Osteocyte (in vitro differentiated cells): ENCODE results near the gene SLBP. TPM values are rescaled to one million over a fixed set of nuclear protein-coding genes. Genes with fewer than 3 reads are reported as not detected.

Experiments
- DNase-seq: peaks from one replicate; pipeline ENCODE4 v3.0.0; 2021; ENCODE audit warnings: mixed read lengths; ENCODE audit not compliant: unreplicated experiment; ENCODE audit errors: extremely low spot score
- H3K27ac Mint-ChIP-seq: one replicate; pipeline ENCODE4 v1.8.0; 2021; ENCODE audit warnings: mild to moderate bottlenecking, mixed read lengths; ENCODE audit not compliant: unreplicated experiment
- H3K27me3 Mint-ChIP-seq: one replicate; pipeline ENCODE4 v1.8.0; 2021; ENCODE audit warnings: mixed read lengths; ENCODE audit not compliant: unreplicated experiment
- H3K36me3 Mint-ChIP-seq: one replicate; pipeline ENCODE4 v1.8.0; 2021; ENCODE audit warnings: mixed read lengths; ENCODE audit not compliant: unreplicated experiment
- H3K4me1 Mint-ChIP-seq: one replicate; pipeline ENCODE4 v1.8.0; 2021; ENCODE audit warnings: mixed read lengths; ENCODE audit not compliant: unreplicated experiment
- H3K4me3 Mint-ChIP-seq: one replicate; pipeline ENCODE4 v1.8.0; 2021; ENCODE audit warnings: mild to moderate bottlenecking, moderate library complexity, mixed read lengths; ENCODE audit not compliant: unreplicated experiment
- H3K9me3 Mint-ChIP-seq: one replicate; pipeline ENCODE4 v1.8.0; 2021; ENCODE audit warnings: mixed read lengths; ENCODE audit not compliant: unreplicated experiment
- CTCF ChIP-seq: fragments of 200-600 bp; sonication (generic); IDR thresholded peaks from 2 replicates; pipeline ENCODE4 v1.5.0; 2021; ENCODE audit warnings: antibody characterized with exemption, mild to moderate bottlenecking, moderate library complexity
- total RNA-seq: library from RNA; stranded (reverse); gene quantifications from 2 replicates; pipeline ENCODE4 v1.2.1, GENCODE V29; 2021

Gene SLBP
- total RNA-seq, 1 donor from 2014 or later: 49.1 TPM

GRCh38 chr4:1748465-1748995, 36.4 kb upstream of the SLBP start:
- peak; percentile 94 for DNase-seq
- no peaks in the 10 kb centered on the region for H3K4me1 Mint-ChIP-seq
- peak; percentile 92 for TF ChIP-seq CTCF

GRCh38 chr4:1747603-1747967, 35.5 kb upstream of the SLBP start:
- no peaks in the 10 kb centered on the region for H3K4me1 Mint-ChIP-seq
- TF ChIP-seq CTCF: no peak
- H3K9me3 Mint-ChIP-seq: no peaks in the 10 kb centered on the region
- DNase-seq: no peak
- peaks cover 8% of the 10 kb centered on the region for H3K36me3 Mint-ChIP-seq
- no peaks in the 10 kb centered on the region for H3K27me3 Mint-ChIP-seq
- H3K4me3 Mint-ChIP-seq: no peak overlapping the region
- no peak overlapping the region for H3K27ac Mint-ChIP-seq

More at GRCh38 chr4:1748465-1748995, 36.4 kb upstream of the SLBP start:
- H3K27me3 Mint-ChIP-seq: no peaks in the 10 kb centered on the region
- no peaks in the 10 kb centered on the region for H3K9me3 Mint-ChIP-seq
- no peak overlapping the region for H3K4me3 Mint-ChIP-seq
- no peak overlapping the region for H3K27ac Mint-ChIP-seq
- peaks cover 6% of the 10 kb centered on the region for H3K36me3 Mint-ChIP-seq

- no peak overlapping the region for H3K27ac Mint-ChIP-seq
- no peaks in the 10 kb centered on the region for H3K4me1 Mint-ChIP-seq
- no peak for DNase-seq
- H3K27me3 Mint-ChIP-seq: no peaks in the 10 kb centered on the region
- H3K9me3 Mint-ChIP-seq: no peaks in the 10 kb centered on the region
- no peak for TF ChIP-seq CTCF
- H3K4me3 Mint-ChIP-seq: no peak overlapping the region
- peaks cover 8% of the 10 kb centered on the region for H3K36me3 Mint-ChIP-seq
Measured at GRCh38 chr4:1746919-1747602, 34.9 kb upstream of the SLBP start.

GRCh38 chr4:1746265-1746691, 34.2 kb upstream of the SLBP start:
- Mint-ChIP-seq H3K9me3 (no peaks in the 10 kb centered on the region), H3K27me3 (no peaks in the 10 kb centered on the region), H3K27ac (no peak overlapping the region), H3K4me1 (no peaks in the 10 kb centered on the region), H3K36me3 (peaks cover 12% of the 10 kb centered on the region), H3K4me3 (no peak overlapping the region)
- peak; percentile 89 for TF ChIP-seq CTCF
- peak; percentile 95 for DNase-seq

GRCh38 chr4:1745697-1746096, 33.6 kb upstream of the SLBP start:
- peaks cover 15% of the 10 kb centered on the region for H3K36me3 Mint-ChIP-seq
- TF ChIP-seq CTCF: no peak
- H3K27me3 Mint-ChIP-seq: no peaks in the 10 kb centered on the region
- H3K4me1 Mint-ChIP-seq: no peaks in the 10 kb centered on the region
- H3K4me3 Mint-ChIP-seq: no peak overlapping the region
- H3K27ac Mint-ChIP-seq: no peak overlapping the region
- H3K9me3 Mint-ChIP-seq: no peaks in the 10 kb centered on the region
- DNase-seq: no peak
